ENCODE data around the gene CACHD1. TPM values are rescaled to one million over a fixed set of nuclear protein-coding genes. Genes with fewer than 3 reads are reported as not detected.

CACHD1 gene
- total and polyA plus RNA-seq, 7 donors, result 1.1 to 5.8 (median 2.1) TPM

DNA sequence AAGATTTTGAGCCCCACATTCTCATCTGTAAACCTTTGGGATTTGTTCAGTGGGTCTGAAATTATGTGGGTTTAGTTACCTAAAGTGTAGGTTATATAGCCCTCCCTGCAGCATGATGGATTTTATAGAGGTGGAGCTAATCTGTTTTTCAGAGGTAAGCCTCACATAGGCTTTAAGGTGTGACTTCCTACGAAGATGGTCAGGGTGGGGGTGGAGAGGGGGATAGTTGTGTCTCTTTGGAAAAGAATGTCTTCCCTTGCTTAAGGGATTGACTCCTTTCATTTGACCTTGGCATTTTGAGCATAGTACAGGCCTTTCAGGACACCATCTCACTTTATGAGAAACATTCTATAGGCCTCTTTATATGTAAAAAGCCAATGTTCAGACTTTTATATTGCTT is 3.4 kb downstream of the CACHD1 start:
- peaks cover 21% of the 10 kb centered on the region for H3K4me1 ChIP-seq
- H3K27me3 ChIP-seq (ENCODE audit: insufficient read depth in 3 of 3, low read length in 2 of 3), result no peaks in the 10 kb centered on the region
- no peak overlapping the region for H3K27ac ChIP-seq
- no peak overlapping the region for H3K4me3 ChIP-seq
- H3K36me3 ChIP-seq (ENCODE audit: insufficient read depth in 1 of 2, low read depth in 1 of 2), result no peaks in the 10 kb centered on the region
- TF ChIP-seq, protein P1, sequence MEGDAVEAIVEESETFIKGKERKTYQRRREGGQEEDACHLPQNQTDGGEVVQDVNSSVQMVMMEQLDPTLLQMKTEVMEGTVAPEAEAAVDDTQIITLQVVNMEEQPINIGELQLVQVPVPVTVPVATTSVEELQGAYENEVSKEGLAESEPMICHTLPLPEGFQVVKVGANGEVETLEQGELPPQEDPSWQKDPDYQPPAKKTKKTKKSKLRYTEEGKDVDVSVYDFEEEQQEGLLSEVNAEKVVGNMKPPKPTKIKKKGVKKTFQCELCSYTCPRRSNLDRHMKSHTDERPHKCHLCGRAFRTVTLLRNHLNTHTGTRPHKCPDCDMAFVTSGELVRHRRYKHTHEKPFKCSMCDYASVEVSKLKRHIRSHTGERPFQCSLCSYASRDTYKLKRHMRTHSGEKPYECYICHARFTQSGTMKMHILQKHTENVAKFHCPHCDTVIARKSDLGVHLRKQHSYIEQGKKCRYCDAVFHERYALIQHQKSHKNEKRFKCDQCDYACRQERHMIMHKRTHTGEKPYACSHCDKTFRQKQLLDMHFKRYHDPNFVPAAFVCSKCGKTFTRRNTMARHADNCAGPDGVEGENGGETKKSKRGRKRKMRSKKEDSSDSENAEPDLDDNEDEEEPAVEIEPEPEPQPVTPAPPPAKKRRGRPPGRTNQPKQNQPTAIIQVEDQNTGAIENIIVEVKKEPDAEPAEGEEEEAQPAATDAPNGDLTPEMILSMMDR (IDR thresholded peaks at IDR 0.05), result no peak
- no peaks in the 10 kb centered on the region for H3K9me3 ChIP-seq
- DNase-seq (no peak), ATAC-seq (no peak)
- WGBS, 3 donors, result 93 to 100% (median 96%) methylated on average over 1 of the region's 1 CpG
- intact Hi-C loops (cut with DNase I), result loop anchor here (1.0 to 10.0 kb wide), 5 partner anchors 32 to 361 kb away; no protein-coding TSS in a partner anchor

DNA sequence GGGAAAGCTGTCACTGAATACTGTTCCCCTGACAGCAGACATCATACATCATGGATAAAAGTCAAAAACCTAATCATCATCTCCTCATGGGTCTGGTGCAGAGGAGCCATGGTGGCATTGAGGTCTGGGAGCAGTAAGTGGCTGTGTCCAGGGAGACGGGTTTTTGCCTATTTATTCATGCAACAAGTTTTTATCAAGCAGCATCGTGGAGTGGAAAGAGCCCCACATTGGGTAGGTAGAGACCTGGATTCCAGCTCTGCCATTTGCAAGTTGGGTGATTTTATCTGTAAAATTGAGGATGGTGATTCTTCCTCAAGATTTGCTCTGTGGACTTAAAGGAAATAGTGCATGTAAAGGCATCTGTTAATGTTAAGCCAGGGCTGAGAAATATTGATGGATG is 4.2 kb downstream of the CACHD1 start:
- Histone ChIP-seq H3K36me3 (ENCODE audit: insufficient read depth in 1 of 2, low read depth in 1 of 2) (no peaks in the 10 kb centered on the region), H3K4me1 (peaks cover 21% of the 10 kb centered on the region), H3K27ac (no peak overlapping the region), H3K27me3 (ENCODE audit: insufficient read depth in 3 of 3, low read length in 2 of 3) (no peaks in the 10 kb centered on the region), H3K9me3 (no peaks in the 10 kb centered on the region), H3K4me3 (no peak overlapping the region)
- ATAC-seq (no peak), DNase-seq (no peak)
- TF ChIP-seq, protein P1 (IDR thresholded peaks at IDR 0.05), result no peak
- WGBS, 3 donors, result 88 to 96% (median 95%) methylated on average over 2 of the region's 2 CpGs
- intact Hi-C loops (cut with DNase I), result loop anchor here (5.0 to 10.0 kb wide), 4 partner anchors 143 to 361 kb away; no protein-coding TSS in a partner anchor

DNA sequence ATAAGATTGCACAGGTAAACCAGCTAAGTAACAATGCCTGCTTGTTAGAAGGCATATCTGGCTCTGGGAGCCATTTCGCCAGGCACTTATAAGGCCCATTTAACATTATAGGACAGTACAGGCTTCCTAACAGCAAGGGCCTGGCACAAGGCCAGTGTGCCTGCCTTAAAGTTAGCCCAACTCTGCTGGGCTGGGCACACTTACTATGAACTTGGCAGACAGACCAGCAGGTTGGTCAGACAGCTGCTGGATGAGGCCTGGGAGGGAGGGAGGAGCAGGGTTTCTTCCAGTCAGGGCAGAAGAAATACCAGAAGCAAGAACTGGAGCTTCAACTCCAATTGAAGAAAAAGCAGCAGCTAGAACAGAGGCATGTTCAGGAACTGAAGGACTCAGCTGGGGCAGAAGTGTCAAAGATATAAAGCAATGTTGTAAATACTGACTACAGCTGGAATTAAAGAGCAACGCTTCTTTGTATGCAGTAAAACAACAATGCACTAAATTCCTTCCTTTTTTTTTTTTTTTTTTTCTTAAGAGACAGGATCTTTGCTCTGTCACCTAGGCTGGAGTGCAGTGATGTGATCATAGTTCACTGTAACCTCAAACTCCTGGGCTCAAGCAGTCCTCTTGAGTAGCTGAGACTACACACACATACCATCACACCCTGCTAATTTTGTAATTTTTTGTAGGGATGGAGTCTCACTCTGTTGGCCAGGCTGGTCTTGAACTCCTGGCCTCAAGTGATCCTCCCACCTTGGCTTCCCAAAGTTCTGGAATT is 4.9 kb downstream of the CACHD1 start:
- peak overlapping the region; percentile 48 for H3K27ac ChIP-seq
- intact Hi-C loops (cut with DNase I), result loop anchor here (5.0 to 10.0 kb wide), 4 partner anchors 142 to 360 kb away; no protein-coding TSS in a partner anchor
- DNase-seq (peak; percentile 45 to 84), ATAC-seq (peak; percentile 58 to 83 (median 77))
- no peaks in the 10 kb centered on the region for H3K27me3 ChIP-seq (ENCODE audit: insufficient read depth in 3 of 3, low read length in 2 of 3)
- no peaks in the 10 kb centered on the region for H3K9me3 ChIP-seq
- no peak overlapping the region for H3K4me3 ChIP-seq
- peaks cover 21% of the 10 kb centered on the region for H3K4me1 ChIP-seq
- TF ChIP-seq, protein P1 (IDR thresholded peaks at IDR 0.05), result no peak
- no peaks in the 10 kb centered on the region for H3K36me3 ChIP-seq (ENCODE audit: insufficient read depth in 1 of 2, low read depth in 1 of 2)
- 67 to 94% (median 69%) methylated on average over 2 of the region's 2 CpGs for WGBS, 3 donors

DNA sequence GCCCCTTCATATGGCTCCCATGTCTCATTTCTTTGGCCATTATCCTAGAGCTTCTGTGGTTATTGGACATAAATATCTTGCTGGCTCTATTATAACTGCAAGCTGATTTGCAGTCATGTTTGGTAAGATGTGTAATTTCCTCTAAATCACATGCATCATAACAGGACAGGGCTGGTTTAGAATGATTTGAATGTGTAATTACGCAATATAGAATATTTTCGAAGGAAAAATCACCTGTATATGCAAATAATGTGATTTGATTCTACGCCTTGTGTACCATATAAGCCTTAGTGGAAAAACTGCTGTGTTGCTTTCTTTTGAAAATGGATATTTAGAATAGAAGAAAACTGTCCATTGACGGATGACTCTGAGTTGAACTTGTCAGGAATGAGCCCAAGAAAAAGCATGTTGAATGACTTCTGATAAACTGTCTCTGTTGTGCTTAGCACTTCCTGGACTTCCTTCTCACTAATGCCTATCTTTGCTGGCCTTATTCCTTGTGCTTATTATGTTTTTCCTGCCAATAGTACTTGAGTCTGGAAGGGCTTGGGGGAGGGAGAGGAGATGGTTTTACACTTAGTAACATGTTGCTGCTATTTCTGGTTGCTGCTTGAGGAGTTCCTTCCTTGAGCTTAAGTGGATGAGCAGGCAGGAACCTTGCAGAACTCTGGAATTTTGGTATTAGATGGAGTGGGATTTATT is 6.5 kb downstream of the CACHD1 start:
- peaks cover 21% of the 10 kb centered on the region for H3K4me1 ChIP-seq
- ATAC-seq (peak; percentile 51 to 84 (median 72)), DNase-seq (no peak)
- H3K27ac ChIP-seq, result peak overlapping the region; percentile 48
- intact Hi-C loops (cut with DNase I), result loop anchor here in 1 of 2 donors (10.0 kb wide), 2 partner anchors 212 to 358 kb away; no protein-coding TSS in a partner anchor
- no peaks in the 10 kb centered on the region for H3K36me3 ChIP-seq (ENCODE audit: insufficient read depth in 1 of 2, low read depth in 1 of 2)
- no peak overlapping the region for H3K4me3 ChIP-seq
- TF ChIP-seq, protein P1 (IDR thresholded peaks at IDR 0.05), result no peak
- no peaks in the 10 kb centered on the region for H3K9me3 ChIP-seq
- no peaks in the 10 kb centered on the region for H3K27me3 ChIP-seq (ENCODE audit: insufficient read depth in 3 of 3, low read length in 2 of 3)
- WGBS, 3 donors, result 68 to 72% (median 70%) methylated on average over 4 of the region's 4 CpGs
